ENCODE measurements around the gene LBR. TPM values are rescaled to one million over a fixed set of nuclear protein-coding genes. Genes with fewer than 3 reads are reported as not detected.

The LBR gene
- total RNA-seq, 1 donor from 2014 or later = 37.1 TPM

GRCh38 chr1:225464851-225465792, 37.3 kb upstream of the LBR start:
- no peaks in the 10 kb centered on the region for H3K36me3 ChIP-seq (ENCODE audit: control insufficient read depth, insufficient read depth, low read length)
- no peak for DNase-seq (ENCODE audit: low read depth)
- H3K4me3 ChIP-seq (ENCODE audit: low read depth, low read length) = no peak overlapping the region
- no peaks in the 10 kb centered on the region for H3K27me3 ChIP-seq (ENCODE audit: control insufficient read depth, insufficient read depth, low read length)
- TF ChIP-seq, protein P1, sequence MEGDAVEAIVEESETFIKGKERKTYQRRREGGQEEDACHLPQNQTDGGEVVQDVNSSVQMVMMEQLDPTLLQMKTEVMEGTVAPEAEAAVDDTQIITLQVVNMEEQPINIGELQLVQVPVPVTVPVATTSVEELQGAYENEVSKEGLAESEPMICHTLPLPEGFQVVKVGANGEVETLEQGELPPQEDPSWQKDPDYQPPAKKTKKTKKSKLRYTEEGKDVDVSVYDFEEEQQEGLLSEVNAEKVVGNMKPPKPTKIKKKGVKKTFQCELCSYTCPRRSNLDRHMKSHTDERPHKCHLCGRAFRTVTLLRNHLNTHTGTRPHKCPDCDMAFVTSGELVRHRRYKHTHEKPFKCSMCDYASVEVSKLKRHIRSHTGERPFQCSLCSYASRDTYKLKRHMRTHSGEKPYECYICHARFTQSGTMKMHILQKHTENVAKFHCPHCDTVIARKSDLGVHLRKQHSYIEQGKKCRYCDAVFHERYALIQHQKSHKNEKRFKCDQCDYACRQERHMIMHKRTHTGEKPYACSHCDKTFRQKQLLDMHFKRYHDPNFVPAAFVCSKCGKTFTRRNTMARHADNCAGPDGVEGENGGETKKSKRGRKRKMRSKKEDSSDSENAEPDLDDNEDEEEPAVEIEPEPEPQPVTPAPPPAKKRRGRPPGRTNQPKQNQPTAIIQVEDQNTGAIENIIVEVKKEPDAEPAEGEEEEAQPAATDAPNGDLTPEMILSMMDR (IDR thresholded peaks at IDR 0.05; ENCODE audit: insufficient read depth, low read length, poor library complexity, severe bottlenecking) = no peak

GRCh38 chr1:225462714-225463574, 35.1 kb upstream of the LBR start:
- H3K36me3 ChIP-seq (ENCODE audit: control insufficient read depth, insufficient read depth, low read length) = no peaks in the 10 kb centered on the region
- DNase-seq (ENCODE audit: low read depth) = no peak
- no peaks in the 10 kb centered on the region for H3K27me3 ChIP-seq (ENCODE audit: control insufficient read depth, insufficient read depth, low read length)
- no peak overlapping the region for H3K4me3 ChIP-seq (ENCODE audit: low read depth, low read length)
- TF ChIP-seq, protein P1 (IDR thresholded peaks at IDR 0.05; ENCODE audit: insufficient read depth, low read length, poor library complexity, severe bottlenecking) = no peak

- TF ChIP-seq, protein P1 (IDR thresholded peaks at IDR 0.05; ENCODE audit: insufficient read depth, low read length, poor library complexity, severe bottlenecking) = no peak
- Histone ChIP-seq H3K36me3 (ENCODE audit: control insufficient read depth, insufficient read depth, low read length) (no peaks in the 10 kb centered on the region), H3K4me3 (ENCODE audit: low read depth, low read length) (no peak overlapping the region), H3K27me3 (ENCODE audit: control insufficient read depth, insufficient read depth, low read length) (no peaks in the 10 kb centered on the region)
- DNase-seq (ENCODE audit: low read depth) = no peak
Observed at GRCh38 chr1:225462429-225462713, 34.5 kb upstream of the LBR start.

DNA sequence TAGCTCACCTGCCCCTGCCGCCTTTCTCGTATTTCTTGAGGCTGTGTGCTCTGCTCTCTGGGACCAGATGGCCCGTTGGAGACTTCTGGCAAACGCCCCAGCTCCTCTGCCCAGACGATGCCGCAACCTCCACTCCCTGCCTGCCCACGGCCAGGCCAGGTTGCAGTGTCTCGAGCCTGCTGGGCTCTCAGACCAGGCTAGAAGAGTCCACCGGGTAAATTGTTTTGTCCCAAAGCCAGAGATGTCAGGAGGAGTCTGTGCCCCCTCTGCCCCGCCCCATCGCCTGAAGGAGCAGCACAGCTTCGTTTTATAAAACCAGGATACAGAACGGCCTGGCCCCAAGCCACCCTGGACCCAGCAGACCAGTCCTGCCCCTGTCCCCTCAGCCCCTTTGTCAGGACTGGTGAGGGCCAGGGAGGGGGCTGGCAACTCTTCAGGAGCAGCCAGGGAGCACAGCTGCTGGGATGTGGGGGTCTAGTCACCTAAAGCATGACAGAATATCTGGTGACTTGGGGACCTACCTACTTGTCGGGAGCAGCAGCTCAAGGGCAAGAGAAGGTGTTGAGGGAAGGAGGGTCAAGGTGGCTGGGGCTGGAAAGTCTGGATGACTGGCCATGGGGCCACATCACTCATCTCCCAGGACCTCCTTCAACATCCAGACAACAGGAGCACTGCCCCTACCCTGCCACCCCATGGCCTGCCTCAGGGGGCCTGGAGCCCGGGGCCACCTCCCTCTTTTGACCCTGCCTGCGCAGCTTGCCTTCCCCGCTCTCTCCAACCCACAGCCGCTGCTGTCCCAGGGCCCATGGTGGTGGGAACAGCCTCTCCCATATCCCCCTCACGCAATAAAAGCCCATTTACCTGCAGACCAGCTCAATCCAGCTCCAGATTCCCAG, 33.9 kb upstream of the LBR start:
- no peak for DNase-seq (ENCODE audit: low read depth)
- TF ChIP-seq, protein P1 (IDR thresholded peaks at IDR 0.05; ENCODE audit: insufficient read depth, low read length, poor library complexity, severe bottlenecking) = no peak
- Histone ChIP-seq H3K4me3 (ENCODE audit: low read depth, low read length) (no peak overlapping the region), H3K36me3 (ENCODE audit: control insufficient read depth, insufficient read depth, low read length) (no peaks in the 10 kb centered on the region), H3K27me3 (ENCODE audit: control insufficient read depth, insufficient read depth, low read length) (no peaks in the 10 kb centered on the region)

DNA sequence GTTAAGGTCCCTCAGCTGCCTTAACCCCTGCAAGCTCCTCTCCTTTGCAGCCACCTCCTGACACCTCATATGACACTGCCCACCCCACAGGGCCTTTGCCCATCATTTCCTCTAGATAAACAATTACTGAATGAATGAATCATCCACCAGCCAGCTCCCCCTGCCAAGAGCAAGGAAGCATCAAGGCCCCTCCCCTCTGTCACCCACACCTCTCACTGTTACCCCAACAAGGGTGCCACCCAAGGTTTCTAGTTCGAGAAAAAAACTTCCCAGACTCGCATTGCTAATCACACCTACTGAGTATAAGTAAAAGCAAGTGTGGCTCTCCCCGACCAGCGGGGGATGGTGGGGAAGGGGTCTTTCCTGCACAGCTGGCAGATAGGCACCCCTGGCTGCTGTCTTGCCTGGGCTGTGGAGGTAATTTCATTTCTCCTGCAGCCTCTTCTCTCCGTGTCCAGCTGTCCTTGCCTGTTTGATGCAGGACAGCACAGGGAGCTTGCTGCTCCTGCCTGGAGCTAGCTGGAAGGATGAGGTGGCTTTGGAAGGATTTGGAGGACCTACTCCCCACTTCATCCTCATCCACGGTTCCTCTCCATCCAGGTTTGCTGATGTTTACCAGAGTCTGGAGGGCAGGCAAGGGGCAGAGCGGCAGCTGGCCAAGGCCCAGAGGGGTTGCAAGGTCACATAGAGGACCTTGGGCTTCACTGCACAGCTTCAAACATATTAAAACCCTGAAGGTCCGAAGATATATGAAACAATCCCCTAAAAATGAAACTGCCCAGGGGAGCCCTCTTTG, 33.1 kb upstream of the LBR start:
- TF ChIP-seq, protein P1 (IDR thresholded peaks at IDR 0.05; ENCODE audit: insufficient read depth, low read length, poor library complexity, severe bottlenecking) = no peak
- DNase-seq (ENCODE audit: low read depth) = no peak
- H3K36me3 ChIP-seq (ENCODE audit: control insufficient read depth, insufficient read depth, low read length) = no peaks in the 10 kb centered on the region

More for the DNA sequence above, 33.1 kb upstream of the LBR start:
- Histone ChIP-seq H3K27me3 (ENCODE audit: control insufficient read depth, insufficient read depth, low read length) (no peaks in the 10 kb centered on the region), H3K4me3 (ENCODE audit: low read depth, low read length) (no peak overlapping the region)
